Measurements from ENCODE around the gene FAM3B.

The FAM3B gene

GRCh38 chr21:41319273-41319672, 2.7 kb downstream of the FAM3B start:
- DNase-seq (ENCODE audit: low read depth): no peak

- DNase-seq (ENCODE audit: low read depth): no peak
These were observed 4.8 kb downstream of the FAM3B start for GRCh38 chr21:41321211-41321907.

GRCh38 chr21:41321908-41322495, 5.4 kb downstream of the FAM3B start:
- DNase-seq (ENCODE audit: low read depth): no peak

- DNase-seq (ENCODE audit: low read depth): no peak
These were observed 6.1 kb downstream of the FAM3B start for GRCh38 chr21:41322496-41323382.

GRCh38 chr21:41325138-41325912, 8.7 kb downstream of the FAM3B start:
- DNase-seq (ENCODE audit: low read depth): no peak

- DNase-seq (ENCODE audit: low read depth): no peak
These were observed 9.9 kb downstream of the FAM3B start for GRCh38 chr21:41326414-41327080.

GRCh38 chr21:41327753-41328152, 11.2 kb downstream of the FAM3B start:
- DNase-seq (ENCODE audit: low read depth): no peak

GRCh38 chr21:41328660-41329607, 12.3 kb downstream of the FAM3B start:
- DNase-seq (ENCODE audit: low read depth): no peak

GRCh38 chr21:41333752-41334151, 17.2 kb downstream of the FAM3B start:
- no peak for DNase-seq (ENCODE audit: low read depth)

GRCh38 chr21:41337515-41337914, 20.9 kb downstream of the FAM3B start:
- no peak for DNase-seq (ENCODE audit: low read depth)

GRCh38 chr21:41338455-41338854, 21.9 kb downstream of the FAM3B start:
- no peak for DNase-seq (ENCODE audit: low read depth)

- no peak for DNase-seq (ENCODE audit: low read depth)
These were observed 25.4 kb downstream of the FAM3B start for GRCh38 chr21:41342035-41342434.

GRCh38 chr21:41344146-41344545, 27.5 kb downstream of the FAM3B start:
- no peak for DNase-seq (ENCODE audit: low read depth)

GRCh38 chr21:41345356-41345755, 28.8 kb downstream of the FAM3B start:
- DNase-seq (ENCODE audit: low read depth): no peak

GRCh38 chr21:41345934-41346685, 29.5 kb downstream of the FAM3B start:
- no peak for DNase-seq (ENCODE audit: low read depth)

GRCh38 chr21:41346758-41347157, 30.2 kb downstream of the FAM3B start:
- no peak for DNase-seq (ENCODE audit: low read depth)

GRCh38 chr21:41348434-41348833, 31.8 kb downstream of the FAM3B start:
- no peak for DNase-seq (ENCODE audit: low read depth)

- DNase-seq (ENCODE audit: low read depth): no peak
These were observed 32.5 kb downstream of the FAM3B start for GRCh38 chr21:41349126-41349525.

GRCh38 chr21:41349619-41350390, 33.2 kb downstream of the FAM3B start:
- no peak for DNase-seq (ENCODE audit: low read depth)

All from activated gamma-delta T cell treated with anti-CD3 and anti-CD28 coated beads, Interleukin-2, amount 50 U/mL, for 16 hours (primary cell).